K562 (cell line): Measurements from ENCODE around the gene OSBPL10. TPM values are rescaled to one million over a fixed set of nuclear protein-coding genes. Genes with fewer than 3 reads are reported as not detected.

Experiments used
- ATAC-seq: fragments of 200-7000 bp; cut with Tn5 transposase; 3 replicates; pipeline ENCODE4 v1.9.1; 2020; ENCODE audit warnings: moderate library complexity
- BruUV-seq: library from RNA; stranded (reverse); fragments of 400-500 nt; replicated peaks from 2 replicates; lab custom pipeline; 2021; lab: Mats Ljungman, UMichigan
- CTCF ChIA-PET: fragments of 300-600 bp; formaldehyde crosslinking; extraction: SDS; loops from one replicate; lab custom pipeline; 2021; ENCODE audit warnings: low intra/inter-chr PET ratio; lab: Yijun Ruan, JAX
- POLR2A ChIA-PET: fragments of 300-600, 350-650 bp; sonication (Branson Sonifier 250); formaldehyde crosslinking; extraction: SDS; loops from one replicate; lab custom pipeline; 2021; ENCODE audit warnings: antibody characterized with exemption, inconsistent platforms; lab: Yijun Ruan, JAX
- DNase-seq, 4 experiments: peaks; one replicate each; pipeline versions ENCODE4 v3.0.0 to v3.0.0-alpha.2; 2011 to 2018; ENCODE audit warnings: low spot score in 3 of 4, mixed read lengths in 3 of 4; ENCODE audit errors: extremely low read depth in 1 of 4
- FAIRE-seq: peaks from 2 replicates; lab custom pipeline; 2011; peaks lifted over from hg19 to GRCh38; lab: Jason Lieb, UNC
- H2AFZ ChIP-seq: 2 replicates; pipeline ENCODE4 v1.6.0; 2011; ENCODE audit warnings: low read depth, low read length, control low read depth, inconsistent platforms
- H3K27ac ChIP-seq: fragments of 200-600 bp; 3 replicates; pipeline ENCODE4 v1.8.0; 2011; ENCODE audit warnings: low read depth, mild to moderate bottlenecking, control low read depth, inconsistent platforms, low read length, moderate library complexity, mixed read lengths; ENCODE audit errors: extremely low read depth
- H3K27me3 ChIP-seq, 2 experiments: fragments of 300-600 bp in 1 of 2; 2 replicates in 1 of 2; 3 replicates in 1 of 2; pipeline versions ENCODE4 v1.6.0 to v1.8.0; 2011; ENCODE audit warnings: inconsistent platforms in 2 of 2, low read length in 2 of 2, mild to moderate bottlenecking in 1 of 2, mixed read lengths in 1 of 2, moderate library complexity in 1 of 2; ENCODE audit not compliant: control insufficient read depth in 2 of 2, insufficient read depth in 2 of 2
- H3K36me3 ChIP-seq: fragments of 300-600 bp; 3 replicates; pipeline ENCODE4 v1.8.0; 2011; ENCODE audit warnings: mild to moderate bottlenecking, low read length, inconsistent platforms; ENCODE audit not compliant: control insufficient read depth, insufficient read depth
- H3K4me1 ChIP-seq, 2 experiments: fragments of 200-600 bp in 1 of 2; replicated peaks in 1 of 2; 2 replicates in 1 of 2; 3 replicates in 1 of 2; pipeline versions ENCODE4 v1.5.1 to v1.8.0; 2011; ENCODE audit warnings: inconsistent platforms in 2 of 2, low read length in 2 of 2, mild to moderate bottlenecking in 1 of 2, mixed read lengths in 1 of 2, moderate library complexity in 1 of 2; ENCODE audit not compliant: control insufficient read depth in 2 of 2, insufficient read depth in 2 of 2
- H3K4me2 ChIP-seq: 2 replicates; pipeline ENCODE4 v1.6.1; 2011; ENCODE audit warnings: low read length, control low read depth, inconsistent platforms, mixed read lengths; ENCODE audit not compliant: insufficient read depth
- H3K4me3 ChIP-seq: fragments of 200-600 bp; sonication (generic), shearing (Covaris generic); 2 replicates; pipeline ENCODE4 v1.5.1; 2016; ENCODE audit warnings: control low read depth, inconsistent platforms
- H3K79me2 ChIP-seq: fragments of 200-600 bp; 3 replicates; pipeline ENCODE4 v1.8.0; 2011; ENCODE audit warnings: low read length, inconsistent platforms; ENCODE audit not compliant: control insufficient read depth, insufficient read depth
- H3K9ac ChIP-seq, 2 experiments: 2 replicates each; pipeline versions ENCODE4 v1.6.0 to v1.6.1; 2011; ENCODE audit warnings: low read depth in 2 of 2, low read length in 2 of 2, control low read depth in 1 of 2, inconsistent platforms in 1 of 2, mild to moderate bottlenecking in 1 of 2, mixed read lengths in 1 of 2; ENCODE audit not compliant: insufficient read depth in 1 of 2
- H3K9me1 ChIP-seq: one replicate; pipeline ENCODE4 v1.6.0; 2011; ENCODE audit warnings: inconsistent platforms, mild to moderate bottlenecking, low read length, moderate library complexity; ENCODE audit not compliant: control insufficient read depth, insufficient read depth
- H3K9me3 ChIP-seq: replicated peaks from 2 replicates; pipeline ENCODE4 v1.5.1; 2011; ENCODE audit warnings: low read depth, low read length, inconsistent platforms; ENCODE audit not compliant: control insufficient read depth, insufficient read depth
- H4K20me1 ChIP-seq: replicated peaks from 2 replicates; pipeline ENCODE4 v1.6.1; 2011; ENCODE audit warnings: low read length, inconsistent platforms, mixed read lengths; ENCODE audit not compliant: control insufficient read depth, insufficient read depth
- ATF1 ChIP-seq, 2 experiments: fragments of 450-650 bp in 1 of 2; IDR thresholded peaks; 2 replicates each; pipeline ENCODE4 v1.6.1; 2016; ENCODE audit warnings: missing compliant biosample characterization in 1 of 2, missing genetic modification characterization in 1 of 2
- CHD7 ChIP-seq: fragments of 200-600 bp; sonication (generic); IDR thresholded peaks from one replicate; pipeline ENCODE4 v1.6.1; 2012; ENCODE audit warnings: mild to moderate bottlenecking, low read depth, low read length, inconsistent platforms
- POLR2B ChIP-seq: fragments of 450-650 bp; IDR thresholded peaks from 2 replicates; pipeline ENCODE4 v1.6.1; 2018; ENCODE audit warnings: low read depth; ENCODE audit not compliant: partially characterized antibody
- SLC30A9 ChIP-seq: fragments of 250-450 bp; sonication (Bioruptor Pico); IDR thresholded peaks from 2 replicates; pipeline ENCODE4 v1.8.0; 2022; ENCODE audit warnings: mild to moderate bottlenecking, moderate library complexity
- ZNF133 ChIP-seq: fragments of 250-450 bp; sonication (Bioruptor Pico); IDR thresholded peaks from 2 replicates; pipeline ENCODE4 v1.4.0; 2020; ENCODE audit warnings: mild to moderate bottlenecking
- ZNF77 ChIP-seq: fragments of 250-450 bp; sonication (Bioruptor Pico); IDR thresholded peaks from 2 replicates; pipeline ENCODE4 v1.5.0; 2020
- WGBS: fragments of 100-300 bp; shearing (Covaris generic); methylation state at CpG from one replicate; pipeline ENCODE4 v1.1.6; 2016; ENCODE audit warnings: low coverage, mixed read lengths; ENCODE audit not compliant: insufficient coverage; ENCODE audit errors: missing lambda C conversion rate; 5-methylcytosine and 5-hydroxymethylcytosine counted together
- in situ Hi-C: fragments of 300-500 bp; cut with MboI; formaldehyde crosslinking; loops from 4 replicates; pipeline ENCODE4 v1.15.0; 2018; ENCODE audit warnings: inconsistent platforms, mixed read lengths
- intact Hi-C: fragments of 100-400 bp; cut with micrococcal nuclease; formaldehyde crosslinking; loops from 2 replicates; pipeline ENCODE4 v1.14.2; 2022
- polyA plus RNA-seq, 8 experiments: library from polyadenylated mRNA; depleted of rRNA in 4 of 8; stranded (reverse) in 5 of 8; unstranded in 3 of 8; fragments of >200 nt; fragmentation: Nextera tagmentation in 2 of 8; fragmentation: Illumina TruSeq in 1 of 8; extraction: Ambion mirVana in 2 of 8; extraction: Trizol in 1 of 8; gene quantifications; 2 replicates each; pipeline versions ENCODE4 v1.2.1 to v1.2.3, GENCODE V29; 2011 to 2014; ENCODE audit warnings: inconsistent platforms in 1 of 8, missing spikeins in 1 of 8
- total RNA-seq, 7 experiments: library from RNA; depleted of rRNA in 6 of 7; stranded (reverse); fragments of >200 nt in 6 of 7; fragmentation: Illumina TruSeq in 2 of 7; extraction: Trizol in 2 of 7; gene quantifications; 2 replicates each; pipeline versions ENCODE4 v1.2.1 to v1.2.3, GENCODE V29; 2011 to 2021; ENCODE audit warnings: low replicate concordance in 1 of 7

Gene OSBPL10
- total and polyA plus RNA-seq, 9 of the 15 experiments (the other 6 are each of a cell fraction or from before 2014, with no cell fraction given): 0.03 to 0.19 (median 0.14) TPM; not detected in 2

- H3K4me2 ChIP-seq: no peak overlapping the region
- no peak for FAIRE-seq
- H4K20me1 ChIP-seq: no peaks in the 10 kb centered on the region
- no peaks in the 10 kb centered on the region for H3K9me3 ChIP-seq
- no peaks in the 10 kb centered on the region for H3K36me3 ChIP-seq
- no TSS peak for BruUV-seq
- intact Hi-C loops (no loop called here), in situ Hi-C loops (no loop called here)
- WGBS: 1% methylated on average over 4 of the region's 4 CpGs
- no peak for DNase-seq
- no peak overlapping the region for H3K27ac ChIP-seq
- CTCF ChIA-PET: no interaction called here
- no peaks in the 10 kb centered on the region for H3K9me1 ChIP-seq
- H3K4me3 ChIP-seq: no peak overlapping the region
- POLR2A ChIA-PET: no interaction called here
- no peak for TF ChIP-seq CHD7
- TF ChIP-seq POLR2B: no peak
- no peak for TF ChIP-seq ZNF77 (CRISPR knock-in tag)
- no peak for TF ChIP-seq SLC30A9 (CRISPR knock-in tag)
- no peak for TF ChIP-seq ZNF133 (CRISPR knock-in tag)
- TF ChIP-seq ATF1 (CRISPR knock-in tag; IDR thresholded peaks at IDR 0.05): no peak
- no peak for TF ChIP-seq ATF1 (tag; IDR thresholded peaks at IDR 0.05)
- no peaks in the 10 kb centered on the region for H3K79me2 ChIP-seq
- no peaks in the 10 kb centered on the region for H3K4me1 ChIP-seq
- H2AFZ ChIP-seq: no peak overlapping the region
- H3K27me3 ChIP-seq: peaks cover 3 to 9% of the 10 kb centered on the region in 2 experiments; a peak in 4 of 5 replicates
- H3K9ac ChIP-seq: no peak overlapping the region
- no peak for ATAC-seq
These were observed 312.8 kb downstream of the OSBPL10 start for GRCh38 chr3:31668242-31668641.
